GM10248 (cell line): ENCODE measurements around the gene ESPN.

Experiments used
- CTCF ChIA-PET: fragments of 300-600 bp; sonication (Branson Sonifier 250); formaldehyde crosslinking; extraction: SDS; loops from one replicate; lab custom pipeline; 2021; ENCODE audit warnings: antibody characterized with exemption; lab: Yijun Ruan, JAX
- POLR2A ChIA-PET: fragments of 350-650 bp; sonication (Branson Sonifier 250); formaldehyde crosslinking; extraction: SDS; loops from one replicate; lab custom pipeline; 2020; ENCODE audit warnings: antibody characterized with exemption; lab: Yijun Ruan, JAX
- DNase-seq: peaks from one replicate; pipeline ENCODE4 v3.0.0; 2012; ENCODE audit errors: extremely low spot score
- TF ChIP-seq, protein P1 (sequence below): IDR thresholded peaks from 2 replicates; pipeline ENCODE4 v1.5.1; 2012; ENCODE audit warnings: mild to moderate bottlenecking, low read depth; ENCODE audit errors: extremely low read depth, missing control alignments, control extremely low read depth

ESPN gene, protein sequence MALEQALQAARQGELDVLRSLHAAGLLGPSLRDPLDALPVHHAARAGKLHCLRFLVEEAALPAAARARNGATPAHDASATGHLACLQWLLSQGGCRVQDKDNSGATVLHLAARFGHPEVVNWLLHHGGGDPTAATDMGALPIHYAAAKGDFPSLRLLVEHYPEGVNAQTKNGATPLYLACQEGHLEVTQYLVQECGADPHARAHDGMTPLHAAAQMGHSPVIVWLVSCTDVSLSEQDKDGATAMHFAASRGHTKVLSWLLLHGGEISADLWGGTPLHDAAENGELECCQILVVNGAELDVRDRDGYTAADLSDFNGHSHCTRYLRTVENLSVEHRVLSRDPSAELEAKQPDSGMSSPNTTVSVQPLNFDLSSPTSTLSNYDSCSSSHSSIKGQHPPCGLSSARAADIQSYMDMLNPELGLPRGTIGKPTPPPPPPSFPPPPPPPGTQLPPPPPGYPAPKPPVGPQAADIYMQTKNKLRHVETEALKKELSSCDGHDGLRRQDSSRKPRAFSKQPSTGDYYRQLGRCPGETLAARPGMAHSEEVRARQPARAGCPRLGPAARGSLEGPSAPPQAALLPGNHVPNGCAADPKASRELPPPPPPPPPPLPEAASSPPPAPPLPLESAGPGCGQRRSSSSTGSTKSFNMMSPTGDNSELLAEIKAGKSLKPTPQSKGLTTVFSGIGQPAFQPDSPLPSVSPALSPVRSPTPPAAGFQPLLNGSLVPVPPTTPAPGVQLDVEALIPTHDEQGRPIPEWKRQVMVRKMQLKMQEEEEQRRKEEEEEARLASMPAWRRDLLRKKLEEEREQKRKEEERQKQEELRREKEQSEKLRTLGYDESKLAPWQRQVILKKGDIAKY

GRCh38 chr1:6424619-6425593 lies at the start of gene ESPN:
TSS of gene ESPN (plus strand) at chr1:6424776. CDS start at chr1:6424956, 180 bp downstream.
- ChIA-PET POLR2A (no interaction called here), CTCF (interaction anchor here (1.0 kb wide), 2 partner anchors 13 to 178 kb away, joined by 4 to 6 read pairs; no protein-coding TSS in a partner anchor)

DNA sequence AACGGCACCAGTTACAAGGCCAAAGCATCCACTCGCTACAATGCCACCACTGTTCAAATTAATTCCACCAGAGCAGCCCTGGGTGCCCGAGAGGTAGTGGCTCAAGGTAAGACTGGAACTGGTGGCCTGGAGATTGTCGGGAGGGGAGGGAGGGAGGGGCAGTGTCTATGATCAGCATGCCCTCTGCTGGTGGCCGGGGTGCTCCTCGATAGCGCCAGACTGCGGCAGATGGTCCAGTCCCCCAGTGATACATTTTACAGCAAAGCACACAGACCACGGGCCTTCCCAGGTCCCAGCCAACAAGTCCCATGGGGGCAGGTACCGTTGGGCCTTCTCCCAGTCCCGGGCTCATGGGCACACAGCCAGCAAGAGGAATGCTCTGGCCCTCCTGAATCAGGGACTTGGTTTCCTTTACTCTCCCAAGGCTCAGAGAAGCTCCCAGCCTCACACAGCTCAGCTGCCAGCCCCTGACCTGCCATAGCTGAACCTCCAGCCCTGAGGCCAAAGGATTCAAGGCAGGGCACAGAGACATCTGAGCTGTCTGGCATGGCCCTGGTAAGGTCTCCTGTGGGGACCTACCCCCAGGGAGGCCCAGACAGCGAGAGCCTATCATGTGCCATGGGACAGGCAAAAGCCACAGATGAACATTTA lies 46.4 kb upstream of the ESPN start:
- POLR2A ChIA-PET = no interaction called here
- CTCF ChIA-PET = interaction anchor here (1.1 to 4.8 kb wide), 5 partner anchors 10 to 45 kb away, joined by 3 to 24 read pairs (median 3); no protein-coding TSS in a partner anchor
- no peak for DNase-seq
- TF ChIP-seq, protein P1, sequence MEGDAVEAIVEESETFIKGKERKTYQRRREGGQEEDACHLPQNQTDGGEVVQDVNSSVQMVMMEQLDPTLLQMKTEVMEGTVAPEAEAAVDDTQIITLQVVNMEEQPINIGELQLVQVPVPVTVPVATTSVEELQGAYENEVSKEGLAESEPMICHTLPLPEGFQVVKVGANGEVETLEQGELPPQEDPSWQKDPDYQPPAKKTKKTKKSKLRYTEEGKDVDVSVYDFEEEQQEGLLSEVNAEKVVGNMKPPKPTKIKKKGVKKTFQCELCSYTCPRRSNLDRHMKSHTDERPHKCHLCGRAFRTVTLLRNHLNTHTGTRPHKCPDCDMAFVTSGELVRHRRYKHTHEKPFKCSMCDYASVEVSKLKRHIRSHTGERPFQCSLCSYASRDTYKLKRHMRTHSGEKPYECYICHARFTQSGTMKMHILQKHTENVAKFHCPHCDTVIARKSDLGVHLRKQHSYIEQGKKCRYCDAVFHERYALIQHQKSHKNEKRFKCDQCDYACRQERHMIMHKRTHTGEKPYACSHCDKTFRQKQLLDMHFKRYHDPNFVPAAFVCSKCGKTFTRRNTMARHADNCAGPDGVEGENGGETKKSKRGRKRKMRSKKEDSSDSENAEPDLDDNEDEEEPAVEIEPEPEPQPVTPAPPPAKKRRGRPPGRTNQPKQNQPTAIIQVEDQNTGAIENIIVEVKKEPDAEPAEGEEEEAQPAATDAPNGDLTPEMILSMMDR = no peak

More at GRCh38 chr1:6424619-6425593, at the start of gene ESPN:
- TF ChIP-seq, protein P1 = no peak
- peak; percentile 67 for DNase-seq

DNA sequence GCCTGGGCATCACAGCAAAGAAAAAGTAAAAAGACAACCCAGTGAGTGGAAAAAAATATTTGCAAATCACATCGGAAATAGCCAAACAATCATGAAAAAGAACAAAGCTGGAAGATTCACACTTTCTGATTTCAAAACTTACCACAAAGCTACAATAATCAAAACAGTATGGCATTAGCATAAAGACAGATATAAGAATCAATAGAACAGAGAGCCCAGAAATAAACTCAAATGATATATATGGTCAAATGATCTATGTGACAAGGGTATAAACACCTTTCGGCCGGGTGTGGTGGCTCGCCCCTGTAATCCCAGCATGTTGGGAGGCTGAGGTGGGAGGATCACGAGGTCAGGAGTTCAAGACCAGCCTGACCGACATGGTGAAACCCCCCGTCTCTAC lies 44.5 kb upstream of the ESPN start:
- POLR2A ChIA-PET = no interaction called here
- CTCF ChIA-PET = interaction anchor here (0.8 to 4.8 kb wide), 6 partner anchors 15 to 142 kb away, joined by 3 to 24 read pairs (median 4); no protein-coding TSS in a partner anchor
- no peak for DNase-seq
- TF ChIP-seq, protein P1 = no peak

GRCh38 chr1:6384135-6384534 lies 40.4 kb upstream of the ESPN start:
- ChIA-PET POLR2A (no interaction called here), CTCF (interaction anchor here (0.9 to 3.4 kb wide), 11 partner anchors 10 to 138 kb away, joined by 3 to 14 read pairs (median 3); partner anchors contain the start of gene ACOT7)
- DNase-seq = no peak
- TF ChIP-seq, protein P1 = no peak

DNA sequence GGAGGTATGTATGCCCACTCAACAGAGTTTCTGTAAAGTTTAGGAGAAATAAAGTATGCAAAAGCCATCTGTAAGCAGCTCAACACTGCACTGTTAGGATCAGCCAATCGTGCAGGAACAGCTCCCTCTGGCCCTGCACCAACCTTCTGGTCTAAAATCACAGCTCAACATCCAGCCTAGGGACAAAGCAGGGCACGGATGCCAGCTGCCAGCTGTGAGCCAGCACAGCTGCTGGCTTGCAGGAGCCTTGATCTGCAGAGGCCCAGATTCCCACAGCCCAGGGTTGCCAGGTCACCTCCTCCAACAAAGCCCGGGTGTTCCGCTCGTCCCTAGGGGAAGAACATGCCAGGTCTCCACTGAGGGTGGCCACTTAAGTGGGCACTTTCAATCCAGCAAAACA lies 39.6 kb upstream of the ESPN start:
- POLR2A ChIA-PET = no interaction called here
- CTCF ChIA-PET = interaction anchor here (0.9 to 3.4 kb wide), 11 partner anchors 8 to 139 kb away, joined by 3 to 14 read pairs (median 3); partner anchors contain the start of gene ACOT7
- no peak for DNase-seq
- TF ChIP-seq, protein P1 = no peak
